H1 (cell line): ENCODE results near the gene UBXN4. TPM values are rescaled to one million over a fixed set of nuclear protein-coding genes. Genes with fewer than 3 reads are reported as not detected.

Source experiments
- CTCF ChIA-PET: fragments of 300-600 bp; sonication (Branson Sonifier 250); formaldehyde crosslinking; loops from one replicate; lab custom pipeline; 2021; ENCODE audit not compliant: partially characterized antibody; lab: Charles Lee
- POLR2A ChIA-PET: fragments of 300-600 bp; sonication (Branson Sonifier 250); formaldehyde crosslinking; loops from one replicate; lab custom pipeline; 2021; ENCODE audit warnings: inconsistent platforms; ENCODE audit not compliant: partially characterized antibody; lab: Charles Lee
- DNase-seq, 2 experiments: peaks; one replicate each; pipeline versions ENCODE4 v3.0.0 to v3.0.0-alpha.2; 2010 to 2022; ENCODE audit warnings: low spot score in 2 of 2, low read depth in 1 of 2, mixed read lengths in 1 of 2
- FAIRE-seq: peaks from 2 replicates; lab custom pipeline; 2011; peaks lifted over from hg19 to GRCh38; lab: Jason Lieb, UNC
- H2AFZ ChIP-seq: 2 replicates; pipeline ENCODE4 v1.8.1; 2012; ENCODE audit warnings: low read length, inconsistent platforms
- H2AK5ac ChIP-seq: 2 replicates; pipeline ENCODE4 v1.6.1; 2013; ENCODE audit warnings: low read depth, low read length
- H2BK120ac ChIP-seq: replicated peaks from 2 replicates; pipeline ENCODE3; 2013; ENCODE audit warnings: low read depth, low read length, inconsistent platforms
- H2BK12ac ChIP-seq: 2 replicates; pipeline ENCODE4 v1.6.1; 2013; ENCODE audit warnings: low read depth, low read length
- H2BK15ac ChIP-seq: 2 replicates; pipeline ENCODE4 v1.6.1; 2013; ENCODE audit warnings: low read length
- H2BK20ac ChIP-seq: 2 replicates; pipeline ENCODE4 v1.6.1; 2013; ENCODE audit warnings: low read length
- H2BK5ac ChIP-seq: 2 replicates; pipeline ENCODE4 v1.6.1; 2013; ENCODE audit warnings: low read depth, low read length
- H3K14ac ChIP-seq: 2 replicates; pipeline ENCODE4 v1.6.1; 2013; ENCODE audit warnings: inconsistent platforms; ENCODE audit not compliant: insufficient read length
- H3K18ac ChIP-seq: 2 replicates; pipeline ENCODE4 v1.6.1; 2013; ENCODE audit warnings: low read length; ENCODE audit errors: extremely low read depth
- H3K23ac ChIP-seq: 2 replicates; pipeline ENCODE4 v1.6.1; 2013; ENCODE audit warnings: inconsistent platforms; ENCODE audit not compliant: insufficient read length
- H3K23me2 ChIP-seq: 2 replicates; pipeline ENCODE4 v1.6.1; 2013; ENCODE audit warnings: low read depth, low read length
- H3K27ac ChIP-seq: 2 replicates; pipeline ENCODE4 v1.6.1; 2011; ENCODE audit warnings: low read depth, low read length, inconsistent platforms
- H3K27me3 ChIP-seq, 4 experiments: replicated peaks in 1 of 4; 1 replicate in 1 of 4; 2 replicates in 3 of 4; pipeline versions ENCODE4 v1.6.1 to v1.8.1; 2011 to 2013; ENCODE audit warnings: low read length in 3 of 4, mild to moderate bottlenecking in 3 of 4, inconsistent platforms in 2 of 4, mixed read lengths in 2 of 4, moderate library complexity in 1 of 4; ENCODE audit not compliant: control insufficient read depth in 3 of 4, insufficient read depth in 3 of 4; ENCODE audit errors: extremely low read depth in 1 of 4
- H3K36me3 ChIP-seq, 4 experiments: 2 replicates each; pipeline versions ENCODE4 v1.6.1 to v1.8.1; 2011 to 2013; ENCODE audit warnings: mild to moderate bottlenecking in 4 of 4, low read length in 3 of 4, moderate library complexity in 2 of 4, control low read depth in 1 of 4, inconsistent platforms in 1 of 4; ENCODE audit not compliant: insufficient read depth in 4 of 4, control insufficient read depth in 2 of 4
- H3K4ac ChIP-seq: replicated peaks from 2 replicates; pipeline ENCODE3; 2013; ENCODE audit warnings: low read length, low read depth, mixed read lengths, inconsistent platforms; ENCODE audit not compliant: insufficient read length
- H3K4me1 ChIP-seq, 4 experiments: replicated peaks in 1 of 4; 1 replicate in 1 of 4; 2 replicates in 3 of 4; pipeline versions ENCODE4 v1.6.1 to v1.8.1; 2011 to 2013; ENCODE audit warnings: low read length in 3 of 4, inconsistent platforms in 2 of 4, mixed read lengths in 1 of 4; ENCODE audit not compliant: insufficient read depth in 4 of 4, control insufficient read depth in 3 of 4
- H3K4me2 ChIP-seq, 2 experiments: 2 replicates each; pipeline versions ENCODE4 v1.6.1 to v1.8.1; 2011 to 2013; ENCODE audit warnings: low read depth in 2 of 2, low read length in 2 of 2, control low read depth in 1 of 2, inconsistent platforms in 1 of 2, mild to moderate bottlenecking in 1 of 2; ENCODE audit not compliant: insufficient read depth in 1 of 2
- H3K4me3 ChIP-seq, 4 experiments: fragments of 200-600, 300-600 bp in 1 of 4; sonication (generic), shearing (Covaris generic), sonication (Bioruptor Twin) in 1 of 4; 2 replicates each; pipeline versions ENCODE4 v1.5.1 to v1.8.1; 2011 to 2016; ENCODE audit warnings: low read length in 4 of 4, low read depth in 3 of 4, control low read depth in 2 of 4, inconsistent platforms in 2 of 4, mild to moderate bottlenecking in 2 of 4, mixed read lengths in 1 of 4, moderate library complexity in 1 of 4; ENCODE audit not compliant: insufficient read depth in 2 of 4; ENCODE audit errors: extremely low read depth in 1 of 4
- H3K56ac ChIP-seq: replicated peaks from 2 replicates; pipeline ENCODE3; 2013; ENCODE audit warnings: low read depth, mild to moderate bottlenecking, mixed read lengths, low read length, inconsistent platforms; ENCODE audit not compliant: insufficient read length
- H3K79me1 ChIP-seq: 2 replicates; pipeline ENCODE4 v1.6.1; 2013; ENCODE audit warnings: low read depth, low read length, control low read depth
- H3K79me2 ChIP-seq, 2 experiments: 2 replicates each; pipeline versions ENCODE4 v1.6.1 to v1.8.1; 2012 to 2013; ENCODE audit warnings: low read length in 2 of 2, mild to moderate bottlenecking in 2 of 2, inconsistent platforms in 1 of 2; ENCODE audit not compliant: insufficient read depth in 2 of 2, control insufficient read depth in 1 of 2
- H3K9ac ChIP-seq, 4 experiments: replicated peaks in 1 of 4; 1 replicate in 1 of 4; 2 replicates in 3 of 4; pipeline versions ENCODE4 v1.6.1 to v1.8.1; 2011 to 2013; ENCODE audit warnings: low read depth in 3 of 4, low read length in 3 of 4, control low read depth in 2 of 4, mild to moderate bottlenecking in 2 of 4, moderate library complexity in 2 of 4, inconsistent platforms in 1 of 4; ENCODE audit errors: extremely low read depth in 1 of 4
- H3K9me3 ChIP-seq, 2 experiments: 2 replicates each; pipeline versions ENCODE4 v1.6.1 to v1.8.1; 2012 to 2013; ENCODE audit warnings: mild to moderate bottlenecking in 2 of 2, moderate library complexity in 2 of 2, control low read depth in 1 of 2, inconsistent platforms in 1 of 2, low read depth in 1 of 2, low read length in 1 of 2, mixed read lengths in 1 of 2; ENCODE audit not compliant: insufficient read depth in 2 of 2
- H4K20me1 ChIP-seq, 2 experiments: replicated peaks in 1 of 2; 2 replicates each; pipeline versions ENCODE3 to v1.8.1; 2011 to 2013; ENCODE audit warnings: inconsistent platforms in 2 of 2, low read length in 2 of 2, mild to moderate bottlenecking in 1 of 2; ENCODE audit not compliant: insufficient read depth in 2 of 2, control insufficient read depth in 1 of 2
- H4K5ac ChIP-seq: 2 replicates; pipeline ENCODE4 v1.6.1; 2013; ENCODE audit warnings: low read length, low read depth, mixed read lengths, inconsistent platforms; ENCODE audit not compliant: insufficient read length
- H4K8ac ChIP-seq: 2 replicates; pipeline ENCODE4 v1.8.0; 2013; ENCODE audit warnings: mild to moderate bottlenecking, moderate library complexity, low read length, inconsistent platforms; ENCODE audit not compliant: insufficient read depth; ENCODE audit errors: extremely low read depth
- H4K91ac ChIP-seq: replicated peaks from 2 replicates; pipeline ENCODE3; 2013; ENCODE audit warnings: low read length, mixed read lengths, inconsistent platforms; ENCODE audit not compliant: insufficient read length
- BACH1 ChIP-seq: IDR thresholded peaks from 2 replicates; pipeline ENCODE4 v1.6.1; 2012; ENCODE audit warnings: low read length, improper control_type of control experiment
- CBX8 ChIP-seq: fragments of 300-800, 300-1000 bp; sonication (generic); IDR thresholded peaks from 2 replicates; pipeline ENCODE4 v1.7.1; 2016; ENCODE audit warnings: low read depth, low read length, borderline replicate concordance
- HDAC6 ChIP-seq: IDR thresholded peaks from one replicate; pipeline ENCODE4 v1.7.1; 2012; ENCODE audit warnings: low read depth, mild to moderate bottlenecking, inconsistent platforms, low read length, moderate library complexity
- WGBS, 2 experiments: shearing (Covaris generic) in 1 of 2; methylation state at CpG; one replicate each; pipeline versions ENCODE4 v1.1.6 to v1.1.7; 2013 to 2015; ENCODE audit warnings: low lambda C conversion rate in 2 of 2, mixed read lengths in 2 of 2, inconsistent platforms in 1 of 2, low coverage in 1 of 2, missing lambda C conversion rate in 1 of 2; ENCODE audit not compliant: insufficient replicate concordance in 2 of 2, insufficient coverage in 1 of 2, insufficient read length in 1 of 2; ENCODE audit errors: extremely low coverage in 1 of 2, missing lambda C conversion rate in 1 of 2; 5-methylcytosine and 5-hydroxymethylcytosine counted together
- polyA plus RNA-seq, 7 experiments: library from polyadenylated mRNA; depleted of rRNA in 3 of 7; stranded (reverse) in 5 of 7; unstranded in 2 of 7; fragments of >200 nt in 5 of 7; fragments of 200-250 nt in 2 of 7; gene quantifications; 1 replicate in 5 of 7; 2 replicates in 1 of 7; 4 replicates in 1 of 7; pipeline versions ENCODE4 v1.2.1 to v1.2.3, GENCODE V29; 2011 to 2013; ENCODE audit warnings: missing spikeins in 2 of 7, mixed read lengths in 2 of 7
- total RNA-seq: library from RNA; stranded (reverse); fragmentation: NEBNext Ultra II Directional; extraction: Animal tissue kit (Norgen Biotek cat#: 25700); gene quantifications from 2 replicates; pipeline ENCODE4 v1.2.1, GENCODE V29; 2021

UBXN4 gene
- total and polyA plus RNA-seq, 2 of the 8 experiments (the other 6 are each of a cell fraction or from before 2014, with no cell fraction given), result 20.1 to 64.2 TPM

DNA sequence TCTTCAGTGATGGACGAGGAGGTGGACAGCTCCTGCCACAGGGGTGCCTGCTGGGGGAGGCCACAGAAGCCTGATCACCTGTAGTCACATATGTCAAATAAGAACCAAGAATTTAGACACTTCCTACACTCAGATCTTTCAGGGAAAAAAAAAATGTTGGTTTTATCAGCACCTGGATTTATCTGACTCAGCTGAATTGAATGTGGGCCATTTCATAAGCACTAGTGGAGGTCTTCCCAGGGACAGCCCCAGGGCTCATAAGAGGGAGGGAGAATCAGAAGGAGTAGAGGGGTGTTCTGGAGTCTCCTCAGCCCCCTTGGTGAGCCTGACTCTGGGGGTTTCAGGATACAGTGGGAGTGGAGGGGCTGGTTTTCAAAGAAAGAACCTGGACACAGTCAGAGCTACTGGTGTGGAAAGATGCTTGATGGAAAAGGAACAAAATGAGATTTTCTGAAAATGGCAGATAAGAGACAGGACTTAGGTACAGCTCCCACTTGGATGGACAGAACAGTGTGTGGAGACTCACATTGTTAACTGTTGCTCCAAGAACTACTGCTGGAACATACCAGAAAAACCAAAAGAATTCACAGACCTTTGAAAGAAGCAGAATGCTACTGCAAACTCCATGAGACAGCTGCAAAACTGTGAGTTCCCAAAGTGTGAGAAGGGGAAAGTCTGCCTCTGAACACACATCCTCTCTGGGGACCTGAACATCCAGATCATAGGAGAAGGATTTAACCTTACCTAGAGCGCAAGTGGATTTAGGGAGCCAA is 49.9 kb downstream of the UBXN4 start:
- H3K9ac ChIP-seq, result no peak overlapping the region
- H4K20me1 ChIP-seq, result no peaks in the 10 kb centered on the region
- H3K4me1 ChIP-seq, result no peaks in the 10 kb centered on the region
- no peak overlapping the region for H3K4ac ChIP-seq
- no peak overlapping the region for H3K4me3 ChIP-seq
- no peak overlapping the region for H3K27ac ChIP-seq
- no peak overlapping the region for H2AK5ac ChIP-seq
- H3K23me2 ChIP-seq, result no peaks in the 10 kb centered on the region
- no peak overlapping the region for H2BK120ac ChIP-seq
- no peak overlapping the region for H3K18ac ChIP-seq
- H3K79me1 ChIP-seq, result no peaks in the 10 kb centered on the region; the same call in 1 of the 2 replicates
- H3K23ac ChIP-seq, result no peak overlapping the region
- CTCF ChIA-PET, result interaction anchor here (0.8 to 1.8 kb wide), 5 partner anchors 10 to 789 kb away, joined by 3 to 5 read pairs (median 3); partner anchors contain the start of gene LCT
- H2BK20ac ChIP-seq, result no peak overlapping the region
- no peak overlapping the region for H2BK12ac ChIP-seq
- H3K9me3 ChIP-seq, result no peaks in the 10 kb centered on the region; a peak in 1 of 4 replicates
- DNase-seq, result no peak
- peaks cover 0 to 6% (median 0%) of the 10 kb centered on the region in 4 experiments; a peak in 1 of 8 replicates for H3K36me3 ChIP-seq
- no peak overlapping the region for H4K8ac ChIP-seq
- POLR2A ChIA-PET, result interaction anchor here (0.6 to 1.6 kb wide), 5 partner anchors 36 to 563 kb away, joined by 3 to 7 read pairs (median 3); no protein-coding TSS in a partner anchor
- WGBS, 2 experiments, result 96% methylated on average over 2 of the region's 2 CpGs; no CpG with 5 or more reads in 1 of the 2 experiments
- H3K27me3 ChIP-seq, result no peaks in the 10 kb centered on the region
- no peaks in the 10 kb centered on the region for H3K79me2 ChIP-seq
- H3K14ac ChIP-seq, result no peak overlapping the region
- no peak overlapping the region for H2BK5ac ChIP-seq
- H3K4me2 ChIP-seq, result no peak overlapping the region
- no peak overlapping the region for H4K5ac ChIP-seq
- H4K91ac ChIP-seq, result no peak overlapping the region
- no peak overlapping the region for H2AFZ ChIP-seq
- H2BK15ac ChIP-seq, result no peak overlapping the region
- H3K56ac ChIP-seq, result no peak overlapping the region
- TF ChIP-seq BACH1, result no peak
- TF ChIP-seq HDAC6, result no peak
- TF ChIP-seq CBX8, result no peak
- FAIRE-seq, result no peak
